Measurements from ENCODE around the gene TBC1D2B.

TBC1D2B gene

DNA sequence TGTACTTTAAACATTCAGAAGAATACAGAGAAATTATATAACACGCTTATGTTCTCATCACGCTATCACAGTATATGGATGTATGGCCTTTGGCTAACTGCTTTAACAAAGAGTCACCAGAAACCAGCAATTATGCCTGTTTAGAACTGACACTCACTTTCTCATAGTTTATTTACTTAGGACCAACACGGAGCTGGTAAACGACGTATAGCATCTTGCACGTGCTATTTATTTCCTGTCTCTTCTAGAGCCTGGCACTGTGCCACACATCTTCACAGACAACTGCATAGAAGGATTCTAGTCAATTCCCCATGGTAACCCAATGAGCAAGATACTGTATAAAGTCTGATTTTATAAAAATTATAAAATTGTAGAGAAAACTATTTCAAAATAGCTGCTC, 43.6 kb downstream of the TBC1D2B start:
- no peak for DNase-seq (ENCODE audit: low read depth)

DNA sequence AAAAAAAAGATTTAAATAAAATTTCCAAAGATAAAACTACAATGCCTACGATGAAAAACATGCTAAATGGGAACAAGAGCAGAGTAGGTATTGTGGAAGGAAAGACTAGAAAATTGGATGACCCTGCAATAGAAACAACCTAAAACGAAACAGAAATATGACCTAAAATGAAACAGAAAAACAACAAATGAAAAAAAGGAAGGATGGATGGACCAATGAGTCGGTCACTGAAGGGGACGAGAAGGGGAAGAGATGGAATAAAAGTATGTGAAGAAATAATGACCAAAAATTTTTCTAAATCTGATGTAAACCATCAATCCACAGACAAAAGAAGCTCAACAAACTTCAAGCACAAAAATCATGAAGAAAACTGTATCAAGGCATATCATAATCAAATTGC, 44.8 kb downstream of the TBC1D2B start:
- no peak for DNase-seq (ENCODE audit: low read depth)

DNA sequence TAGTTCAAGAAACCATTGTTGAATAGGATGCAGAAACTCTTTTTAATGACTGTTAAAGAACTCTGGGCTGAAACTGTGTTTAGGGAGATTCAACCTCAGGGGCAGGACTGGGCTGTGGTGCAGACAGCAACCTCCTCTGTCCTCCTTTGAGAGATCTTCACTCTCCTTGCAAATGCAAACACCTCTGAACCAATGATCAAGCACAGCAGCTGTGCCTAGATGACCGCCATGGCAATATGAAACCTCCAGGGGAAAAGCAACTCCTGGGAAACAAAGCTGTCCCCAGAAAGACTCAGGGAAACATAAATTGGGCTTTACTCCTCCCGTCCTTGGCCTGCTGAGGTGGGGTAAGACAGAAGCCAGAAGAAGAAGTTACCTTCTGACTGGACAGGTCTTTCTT, 52.6 kb downstream of the TBC1D2B start:
- DNase-seq (ENCODE audit: low read depth) = no peak

DNA sequence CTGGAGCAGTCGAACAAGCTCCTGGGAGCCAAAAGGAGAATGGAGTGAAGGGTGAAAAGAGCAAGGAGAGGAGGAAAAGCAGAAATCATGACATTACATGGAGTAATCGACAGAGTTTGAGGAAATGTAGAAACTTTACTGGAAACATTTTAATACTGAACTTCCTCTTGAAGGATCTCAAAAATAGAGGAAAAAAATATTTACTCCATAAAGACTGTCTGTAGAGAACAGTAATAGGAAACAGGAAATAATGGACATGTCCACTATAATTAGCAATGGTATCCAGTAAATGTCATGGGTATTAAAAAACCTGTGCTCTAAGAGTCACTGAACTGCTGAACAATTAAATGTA, 53.0 kb downstream of the TBC1D2B start:
- DNase-seq (ENCODE audit: low read depth) = no peak

DNA sequence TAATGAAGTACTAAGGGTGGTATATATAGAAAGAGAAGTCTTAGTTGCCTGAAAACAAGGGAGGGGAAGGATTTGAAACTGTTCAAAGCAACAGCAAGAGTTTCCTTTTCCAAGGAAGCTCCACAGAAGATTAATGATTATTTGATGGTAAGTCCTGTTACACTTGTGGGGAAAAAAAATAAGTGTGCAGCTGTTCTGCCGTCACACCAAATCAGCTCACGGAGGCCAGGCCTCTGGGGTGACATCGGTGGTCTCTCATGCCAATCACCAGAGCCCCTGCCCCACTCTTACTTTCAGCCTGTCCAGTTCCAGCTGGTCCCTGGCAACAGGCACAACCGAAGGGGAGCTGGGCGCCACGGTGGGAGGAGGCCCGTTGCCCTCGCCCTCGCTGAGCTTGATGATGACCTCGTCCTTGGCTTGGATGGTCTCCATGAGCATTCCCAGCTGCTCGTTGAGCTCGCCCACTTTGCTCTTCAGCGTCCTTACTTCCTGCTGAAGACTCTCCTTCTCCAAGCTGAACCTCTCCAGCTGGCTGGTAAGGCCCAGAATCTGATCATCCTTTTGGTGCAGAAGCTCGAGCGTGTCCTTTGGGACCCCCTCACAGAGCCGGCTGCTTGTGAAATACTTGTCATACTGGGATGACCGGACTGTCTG, 53.5 kb downstream of the TBC1D2B start:
- DNase-seq (ENCODE audit: low read depth) = no peak

DNA sequence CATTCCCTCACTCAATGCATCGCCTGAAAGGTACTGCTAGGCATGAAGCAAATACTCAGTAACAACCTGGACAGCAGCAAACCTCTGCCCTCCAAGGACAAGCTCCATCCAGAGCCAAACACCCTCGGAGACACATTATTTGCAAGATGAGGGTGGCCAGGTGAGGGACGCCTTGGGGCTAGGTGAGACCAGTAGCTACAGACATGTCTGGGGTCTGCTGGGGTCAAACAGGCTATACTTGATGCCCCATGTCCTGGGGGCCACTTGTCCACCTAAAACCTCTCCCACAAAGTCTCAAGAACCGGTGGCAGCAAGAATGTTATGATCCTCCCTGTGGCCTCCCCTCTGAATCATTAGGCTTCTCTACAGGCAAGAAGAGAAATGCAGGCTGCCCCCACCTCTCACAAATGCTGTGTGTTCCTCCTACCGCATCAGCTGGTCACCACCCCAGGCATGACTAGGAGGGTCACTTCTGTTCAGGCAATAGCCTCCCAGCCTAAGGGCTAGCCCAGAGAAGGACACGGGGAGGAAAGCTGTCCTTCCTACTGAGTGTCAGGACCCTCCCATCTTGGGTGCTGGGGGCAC, 54.3 kb downstream of the TBC1D2B start:
- DNase-seq (ENCODE audit: low read depth) = no peak

DNA sequence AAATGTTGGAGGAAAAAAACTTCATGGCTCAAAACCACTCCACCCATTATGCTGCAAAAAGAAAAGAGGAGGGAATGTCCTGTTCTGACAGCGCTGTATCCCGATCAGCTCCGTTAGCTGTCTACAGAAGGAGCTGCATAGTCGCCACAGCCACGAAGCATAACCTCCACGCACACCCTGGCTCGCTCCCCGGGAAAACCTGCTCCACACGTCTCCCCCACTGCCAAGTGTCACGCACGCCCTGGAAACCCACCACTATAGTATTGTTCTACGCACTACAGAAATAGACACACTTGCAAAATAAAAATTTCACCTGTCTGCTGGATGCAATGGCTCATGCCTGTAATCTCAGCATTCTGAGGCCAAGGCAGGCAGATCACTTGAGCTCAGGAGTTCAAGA, 55.8 kb downstream of the TBC1D2B start:
- DNase-seq (ENCODE audit: low read depth) = no peak

DNA sequence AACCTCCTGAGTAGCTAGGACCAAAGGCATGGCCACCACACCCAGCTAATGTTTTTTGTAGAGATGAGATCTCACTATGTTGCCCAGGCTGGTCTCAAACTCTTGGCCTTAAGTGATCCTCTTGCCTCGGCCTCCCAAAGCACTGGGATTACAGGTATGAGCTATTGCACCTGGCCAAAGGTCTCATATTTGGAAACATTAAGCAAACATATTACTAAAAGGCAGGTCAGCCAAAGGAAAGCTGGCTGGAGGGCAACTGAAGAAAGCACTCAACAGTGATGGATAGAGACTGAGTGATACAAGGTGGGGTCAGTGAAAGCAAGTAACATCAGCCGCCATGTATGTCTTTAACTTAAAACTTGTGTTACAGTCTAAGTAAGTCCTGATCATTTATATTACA, 57.5 kb downstream of the TBC1D2B start:
- no peak for DNase-seq (ENCODE audit: low read depth)

DNA sequence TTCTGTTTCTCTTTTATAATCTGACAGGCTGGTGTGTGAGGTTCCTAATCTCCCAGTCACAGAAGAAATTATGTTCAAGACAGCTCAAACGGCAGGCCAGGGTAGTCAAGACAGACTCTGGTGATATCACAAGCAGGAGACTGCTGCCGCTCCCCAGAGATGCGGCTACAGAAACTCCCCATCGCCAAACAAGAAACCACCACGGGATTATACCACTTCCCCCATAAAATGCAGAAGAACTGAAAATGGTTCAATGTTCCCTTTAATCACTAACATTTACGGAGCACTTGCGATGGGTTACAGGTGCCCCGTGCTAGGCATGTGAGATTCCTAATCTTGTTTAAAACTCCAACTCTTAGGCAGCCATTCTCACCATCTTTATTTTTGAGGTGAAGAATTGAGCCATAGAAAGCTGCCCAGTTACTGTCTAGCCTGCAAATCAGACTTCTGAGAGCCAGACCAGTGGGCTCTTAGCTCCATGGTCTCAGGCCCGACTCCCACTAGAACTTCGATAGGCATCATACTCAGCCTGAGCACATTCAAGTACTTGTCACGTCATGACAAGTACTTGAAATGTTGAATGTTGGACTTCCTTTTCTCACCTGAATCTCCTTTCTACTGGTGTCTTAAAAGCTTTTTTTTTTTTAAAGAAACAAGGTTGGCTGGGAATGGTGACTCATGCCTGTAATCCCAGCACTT, 58.4 kb downstream of the TBC1D2B start:
- no peak for DNase-seq (ENCODE audit: low read depth)

DNA sequence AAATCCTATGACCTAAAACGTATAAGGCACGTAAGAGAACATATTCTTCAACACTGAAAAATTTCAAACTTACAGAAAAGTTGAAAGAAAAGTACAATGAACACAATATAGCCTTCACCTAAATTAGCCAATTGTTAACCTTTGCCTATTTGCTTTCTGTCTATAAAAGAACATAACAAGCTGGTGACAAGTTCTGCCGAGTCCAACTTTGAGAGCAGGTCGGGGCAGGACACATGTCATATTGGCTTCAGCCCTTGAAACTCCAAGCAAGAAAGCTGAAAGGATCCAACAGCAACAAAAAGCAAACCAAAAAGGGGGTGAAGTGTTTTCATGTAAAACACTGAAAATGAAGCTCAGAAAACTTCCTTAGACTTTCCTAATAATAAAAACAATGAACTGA, 59.1 kb downstream of the TBC1D2B start:
- no peak for DNase-seq (ENCODE audit: low read depth)

DNA sequence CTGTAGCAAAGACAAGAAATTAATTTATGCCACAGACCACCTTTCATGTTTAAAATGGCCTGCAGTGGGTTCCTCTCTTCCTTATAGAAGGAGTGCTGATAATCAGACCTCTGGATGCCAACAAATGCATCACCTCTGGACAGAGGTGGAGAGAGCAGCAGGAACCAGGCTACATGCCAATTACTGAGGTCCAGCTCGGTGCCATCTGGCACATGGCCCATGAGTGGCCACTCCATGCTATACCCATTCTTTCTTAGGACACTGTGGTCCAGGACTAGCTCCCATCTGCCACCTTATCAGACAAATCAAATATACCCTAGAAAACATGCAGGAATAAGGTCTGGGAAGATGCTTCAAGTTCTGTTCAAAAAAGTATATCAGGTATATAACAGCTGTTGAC, 60.7 kb downstream of the TBC1D2B start:
- no peak for DNase-seq (ENCODE audit: low read depth)

DNA sequence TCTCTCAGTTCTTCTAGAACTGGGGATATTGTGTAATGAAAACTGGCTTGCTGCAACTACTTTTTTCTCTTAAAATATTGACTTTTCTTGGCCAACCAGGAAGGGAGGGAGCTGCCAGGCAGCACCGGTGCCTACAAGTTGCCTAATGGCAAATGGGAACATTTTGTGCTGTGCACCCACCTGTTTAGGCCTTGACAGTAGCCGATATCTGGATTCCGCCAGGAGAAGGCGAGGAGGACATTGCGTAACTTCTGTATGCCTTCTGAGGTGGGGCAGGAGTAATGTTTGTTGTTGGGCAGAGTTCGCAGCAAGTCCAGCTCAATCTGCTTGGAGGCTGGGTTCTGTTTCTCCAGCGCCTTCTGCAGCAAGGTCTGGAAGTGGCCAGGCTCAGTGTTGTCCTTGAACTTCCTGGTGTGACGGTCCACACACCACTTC, 64.9 kb downstream of the TBC1D2B start:
- DNase-seq (ENCODE audit: low read depth) = no peak

DNA sequence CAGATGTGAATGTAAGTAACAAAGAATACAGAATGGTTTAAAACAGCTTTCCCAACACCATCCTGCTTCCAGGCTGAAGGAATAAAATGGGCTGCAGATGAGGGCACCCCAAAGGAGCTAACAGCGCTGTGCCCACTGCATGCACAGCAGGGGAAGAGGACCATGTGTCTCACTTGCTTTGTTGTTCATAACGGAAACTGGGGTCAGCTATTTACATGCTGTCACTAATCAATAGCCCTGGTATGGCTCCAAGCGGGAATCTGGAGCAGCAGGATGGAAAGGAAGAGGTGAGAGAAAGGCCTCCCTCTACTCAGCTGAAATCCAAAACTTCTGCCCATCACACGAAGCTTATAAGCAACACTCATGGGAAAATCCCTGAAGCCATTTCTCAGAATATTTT, 67.4 kb downstream of the TBC1D2B start:
- no peak for DNase-seq (ENCODE audit: low read depth)

DNA sequence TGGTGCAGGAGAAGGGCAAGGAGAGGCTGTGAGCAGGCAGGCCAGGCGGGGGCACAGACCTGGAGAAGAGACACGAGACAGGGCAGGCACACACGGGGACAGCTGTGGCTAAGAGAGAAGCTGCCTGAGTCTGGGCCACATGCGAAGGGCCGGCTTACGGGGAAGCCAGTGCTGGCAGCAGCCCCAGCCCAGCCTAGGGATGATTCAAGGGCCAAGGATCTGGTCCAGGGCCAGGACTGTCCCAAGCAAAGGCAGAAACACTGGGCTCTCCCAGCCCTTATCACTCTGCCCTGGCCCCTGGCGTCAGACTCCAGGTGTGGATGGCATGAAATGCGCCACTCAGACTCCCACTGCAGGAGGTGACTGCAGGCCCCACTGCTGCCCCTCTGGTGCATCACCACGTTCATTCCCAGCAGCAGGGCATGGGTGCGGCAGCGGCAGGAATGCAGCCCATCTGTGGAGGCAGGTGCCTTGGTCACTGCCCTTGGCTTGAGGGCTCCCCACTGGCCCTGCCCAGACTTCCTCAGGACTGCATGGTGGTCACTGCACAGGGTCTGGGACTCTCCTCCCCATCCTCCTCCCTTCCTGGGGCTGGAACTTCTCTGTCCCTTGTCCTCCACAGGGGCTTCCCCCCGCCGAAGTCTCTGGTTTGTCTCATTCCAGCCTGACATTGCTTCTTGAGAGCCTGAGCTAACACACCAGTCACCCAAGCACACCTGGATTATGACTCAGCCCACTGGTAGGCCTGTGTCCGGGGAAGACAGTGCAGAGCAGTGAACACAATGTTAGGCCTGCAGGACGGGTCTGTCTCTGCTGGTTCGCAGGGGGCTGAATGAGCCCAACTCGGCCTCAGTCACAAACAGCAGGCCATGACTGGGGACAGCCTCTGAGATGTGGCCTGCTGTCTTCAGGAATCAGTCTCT, 69.3 kb downstream of the TBC1D2B start:
- no peak for DNase-seq (ENCODE audit: low read depth)

DNA sequence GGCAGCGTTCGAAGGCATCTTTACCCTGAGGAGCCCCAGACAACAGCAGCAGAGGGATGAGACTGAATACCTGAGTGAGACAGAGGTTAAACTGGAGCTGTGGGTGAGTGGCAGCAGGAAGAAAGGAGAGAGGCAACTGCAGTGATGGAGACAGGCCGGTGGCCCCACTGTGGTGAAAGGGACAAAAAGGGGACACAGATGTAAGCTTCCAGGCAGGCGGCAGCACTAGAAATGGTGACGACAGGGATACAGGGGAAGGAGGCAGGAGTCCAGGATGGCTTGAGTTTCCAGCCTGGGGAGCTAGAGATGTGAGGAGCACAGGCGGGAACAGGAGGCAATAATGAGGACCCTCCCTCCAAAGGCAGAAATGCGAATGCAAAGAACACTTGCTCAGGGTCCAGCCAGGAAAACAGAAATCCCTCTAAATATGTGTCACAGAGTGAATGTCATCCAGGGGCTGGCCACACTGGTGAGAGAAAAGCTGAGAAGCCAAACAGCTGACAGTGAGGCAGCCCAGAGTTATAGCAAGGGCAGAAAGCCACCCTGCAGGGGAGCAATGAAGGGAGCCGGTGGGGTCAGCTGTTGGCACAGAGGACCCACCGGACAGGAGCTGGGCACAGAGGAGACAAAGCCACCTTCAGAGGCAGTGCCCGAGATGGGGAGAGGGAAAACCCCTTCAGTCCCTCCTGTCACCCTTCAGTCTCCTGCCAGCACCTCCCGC, 70.1 kb downstream of the TBC1D2B start:
- DNase-seq (ENCODE audit: low read depth) = no peak

DNA sequence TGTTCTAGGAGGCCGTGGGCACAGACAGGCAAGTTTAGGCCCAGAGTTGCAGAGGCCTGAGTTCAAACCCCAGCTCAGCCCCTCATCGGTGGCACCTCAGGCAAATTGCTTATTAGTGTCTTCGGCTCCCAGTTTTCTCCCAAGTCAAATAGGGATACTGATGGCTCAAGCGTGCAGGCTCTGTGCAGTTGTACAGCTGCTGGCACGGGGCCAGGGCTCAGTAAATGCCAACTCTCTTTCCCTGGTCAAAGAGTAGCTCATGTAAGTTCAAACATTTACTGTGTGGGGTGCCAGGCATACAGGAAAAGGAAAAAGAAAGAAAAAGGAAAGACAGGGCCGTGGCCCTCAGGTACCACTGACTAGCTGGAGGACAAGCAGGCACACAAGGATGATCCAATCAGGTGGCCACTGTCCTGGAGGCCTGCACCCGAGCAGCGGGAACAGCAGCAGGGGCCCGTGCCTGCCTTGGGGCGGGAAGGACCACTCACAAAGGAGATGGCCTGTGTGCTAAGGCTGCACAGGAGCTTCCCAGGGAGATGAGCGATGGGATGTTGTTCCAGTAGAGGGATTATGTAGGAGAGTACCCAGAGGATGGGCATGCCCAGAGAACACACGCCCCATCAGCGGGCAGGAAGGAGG, 70.8 kb downstream of the TBC1D2B start:
- DNase-seq (ENCODE audit: low read depth) = no peak

DNA sequence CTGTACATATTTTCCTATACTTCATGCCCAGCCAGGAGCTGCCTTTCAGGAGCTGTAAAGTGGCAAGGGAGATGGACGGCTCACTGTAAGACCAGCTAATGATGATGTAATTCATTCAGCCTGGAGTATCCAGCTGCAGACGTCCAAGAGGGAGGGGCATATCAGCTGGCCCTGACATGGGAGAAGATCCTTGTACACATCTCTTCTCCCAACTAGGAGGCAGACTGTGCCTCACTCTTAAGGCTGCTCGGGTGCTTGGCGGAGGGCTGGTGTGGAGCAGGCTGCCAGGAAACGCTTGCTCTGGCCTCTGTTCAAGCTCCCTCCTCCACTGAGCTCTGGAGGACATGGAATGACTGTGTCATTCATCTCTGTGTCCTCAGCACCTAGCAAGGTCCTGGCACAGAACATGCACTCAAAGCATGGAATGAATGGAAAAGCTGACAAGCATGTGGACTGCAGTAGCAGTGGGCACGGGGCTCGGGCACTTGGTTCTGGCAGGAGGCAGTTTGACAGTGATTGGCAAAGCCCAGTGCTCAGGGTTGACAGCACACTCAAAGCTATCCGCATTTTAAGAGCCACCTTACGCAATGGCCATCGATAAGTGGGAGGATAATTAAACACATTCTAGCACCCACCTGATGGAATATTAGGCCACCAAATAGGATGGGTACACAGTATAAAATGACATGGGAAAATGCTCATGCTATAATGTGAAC, 72.4 kb downstream of the TBC1D2B start:
- DNase-seq (ENCODE audit: low read depth) = no peak

DNA sequence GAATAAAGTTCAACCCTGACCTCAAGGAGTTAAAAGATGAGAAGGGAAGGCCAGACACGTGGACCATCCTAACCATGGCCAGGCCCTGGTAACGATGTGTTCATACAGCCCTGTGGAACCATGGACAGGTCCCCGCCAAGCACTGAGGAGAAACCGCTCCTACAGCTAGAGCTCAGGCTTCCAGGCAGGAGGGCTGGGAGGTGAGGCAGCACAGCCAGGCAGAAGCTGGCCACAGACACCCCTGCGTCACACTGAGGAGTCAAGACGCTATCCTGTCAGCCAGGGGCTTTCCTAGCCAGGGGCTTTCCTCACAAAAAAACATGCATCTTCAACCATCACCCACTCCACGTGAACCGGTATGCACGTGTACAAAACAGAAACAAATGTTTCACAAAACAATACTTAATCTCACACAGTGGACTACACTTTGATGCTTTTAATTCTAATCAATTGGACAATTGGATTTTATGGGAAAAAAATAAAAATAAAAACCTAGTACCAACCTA, 73.2 kb downstream of the TBC1D2B start:
- no peak for DNase-seq (ENCODE audit: low read depth)

DNA sequence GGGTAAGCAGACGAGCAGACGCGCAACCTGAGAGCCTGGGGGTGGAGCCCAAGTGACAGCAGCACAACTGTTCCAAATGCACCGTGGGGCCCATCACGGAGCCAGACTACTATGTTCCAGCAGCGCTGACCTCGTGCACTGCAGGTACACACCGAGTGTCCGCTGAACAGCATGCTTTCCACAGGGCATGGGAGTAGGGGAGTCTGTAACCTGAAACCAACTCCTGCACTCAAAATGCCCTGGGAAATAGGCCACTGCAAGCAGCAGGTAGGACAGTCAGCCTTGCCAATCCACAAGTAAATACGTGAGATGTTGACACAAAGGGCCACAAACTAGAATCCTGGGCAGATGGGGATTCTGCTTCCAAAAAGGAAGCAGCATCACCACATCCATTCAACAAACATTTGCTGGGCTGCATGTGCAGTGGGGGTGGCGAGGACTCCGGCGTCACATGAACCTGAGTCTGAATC, 73.9 kb downstream of the TBC1D2B start:
- no peak for DNase-seq (ENCODE audit: low read depth)

DNA sequence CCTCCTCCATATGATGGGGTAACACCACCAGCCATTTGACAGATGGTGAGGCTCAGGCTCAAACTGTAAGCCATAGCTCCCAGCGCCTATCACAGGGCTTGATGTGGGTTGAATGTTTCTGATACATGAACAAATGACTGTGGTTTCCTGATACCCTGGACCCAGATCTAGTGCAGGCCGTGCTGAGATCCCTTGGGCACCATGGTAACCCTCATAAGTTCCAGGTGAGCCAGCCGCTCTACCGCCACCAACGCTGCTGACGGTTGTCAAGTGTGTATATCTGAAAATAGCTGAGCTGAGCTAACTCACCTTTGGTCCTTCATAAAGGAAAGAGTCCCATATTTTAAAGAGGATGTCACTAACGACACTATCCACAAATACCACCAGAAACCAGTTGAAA, 74.5 kb downstream of the TBC1D2B start:
- no peak for DNase-seq (ENCODE audit: low read depth)

DNA sequence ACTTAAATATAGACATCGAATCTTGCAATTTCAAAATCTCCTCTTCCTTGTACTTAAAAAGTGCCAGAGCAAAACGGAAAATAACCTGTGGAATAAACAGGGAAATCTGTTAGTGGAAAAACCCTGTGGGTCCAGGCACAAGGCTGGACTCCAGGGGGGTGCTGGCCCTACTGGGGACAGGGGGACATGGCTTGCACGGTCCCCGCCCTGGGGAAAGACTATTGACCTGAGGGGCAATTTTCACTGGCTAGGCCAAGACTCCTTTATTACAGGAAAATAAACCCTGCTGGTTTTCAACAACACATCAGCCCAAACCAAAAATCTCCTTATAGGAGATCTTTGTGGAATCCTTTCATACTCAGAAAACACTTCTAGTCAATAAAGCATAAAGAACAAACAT, 75.9 kb downstream of the TBC1D2B start:
- DNase-seq (ENCODE audit: low read depth) = no peak
